Loucy (cell line): ENCODE measurements around the gene ESRRA.

ENCODE experiments used
- CTCF ChIP-seq: fragments of 200-600 bp; sonication (generic); conservative IDR thresholded peaks from 2 replicates; pipeline ENCODE4 v1.5.1; 2014; ENCODE audit warnings: mild to moderate bottlenecking, antibody characterized with exemption, low read length
- EZH2phosphoT487 ChIP-seq: fragments of 200-600 bp; IDR thresholded peaks from 2 replicates; pipeline ENCODE4 v1.6.1; 2018; ENCODE audit warnings: antibody characterized with exemption, mild to moderate bottlenecking, moderate library complexity, borderline replicate concordance

- TF ChIP-seq EZH2phosphoT487 (no peak), CTCF (no peak)
Measured at GRCh38 chr11:64327993-64328392, 22.7 kb downstream of the ESRRA start.
